HUES6 (cell line): ENCODE data around the gene ABCD1.
"Not testable (repeated sequence)": the region's sequence is repeated elsewhere in the genome, so short reads cannot be mapped to it uniquely, and the experiment has no call there.

Source experiments
- H3K27ac ChIP-seq: 2 replicates; pipeline ENCODE4 v1.7.0; 2013; ENCODE audit warnings: low read depth, mild to moderate bottlenecking, low read length, inconsistent platforms
- H3K27me3 ChIP-seq: 2 replicates; pipeline ENCODE4 v1.6.1; 2013; ENCODE audit warnings: low read length; ENCODE audit not compliant: control insufficient read depth, insufficient read depth
- H3K36me3 ChIP-seq: 2 replicates; pipeline ENCODE4 v1.6.1; 2013; ENCODE audit warnings: low read length; ENCODE audit not compliant: control insufficient read depth, insufficient read depth
- H3K4me1 ChIP-seq: 2 replicates; pipeline ENCODE4 v1.6.1; 2013; ENCODE audit warnings: low read length; ENCODE audit not compliant: control insufficient read depth, insufficient read depth
- H3K4me3 ChIP-seq: 2 replicates; pipeline ENCODE4 v1.5.1; 2013; ENCODE audit warnings: low read depth, low read length
- H3K9ac ChIP-seq: one replicate; pipeline ENCODE4 v1.6.1; 2013; ENCODE audit warnings: mild to moderate bottlenecking, low read length
- H3K9me3 ChIP-seq: 2 replicates; pipeline ENCODE4 v1.6.1; 2013; ENCODE audit warnings: low read depth, low read length; ENCODE audit not compliant: control insufficient read depth, insufficient read depth

Gene ABCD1

DNA sequence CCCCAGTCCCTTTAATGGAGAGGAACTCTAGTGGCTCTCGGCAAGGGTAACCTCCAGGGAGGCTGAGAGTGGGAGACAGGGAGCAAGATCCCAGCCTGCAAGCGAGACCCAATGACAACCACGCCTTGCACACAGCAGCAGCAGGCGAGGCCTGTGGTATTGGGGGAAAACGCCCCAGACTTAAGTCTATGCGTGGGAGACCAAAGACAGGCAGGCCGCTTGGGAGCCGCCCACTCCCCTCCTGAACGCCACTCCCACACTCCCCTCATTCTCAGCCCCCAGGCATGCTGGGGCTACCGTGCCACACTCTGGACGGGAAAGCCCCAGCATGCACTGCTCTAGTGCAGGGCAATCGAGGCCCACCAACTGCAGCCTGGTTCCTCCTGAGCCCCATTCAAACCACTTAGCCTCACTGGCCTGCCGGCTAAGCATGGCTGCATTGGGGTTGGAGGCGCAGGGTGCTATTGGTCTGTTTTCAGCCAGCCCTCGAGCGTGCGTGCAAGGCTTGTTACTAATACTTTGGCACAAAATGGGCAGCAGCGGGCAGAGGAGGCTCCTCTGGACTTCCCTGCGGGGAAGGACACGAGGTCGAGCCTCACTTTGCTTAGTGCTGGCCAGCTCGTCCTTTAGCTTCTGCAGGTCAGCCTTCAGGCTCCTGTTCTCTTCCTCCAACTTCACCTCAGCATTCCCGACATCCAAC is 22.2 kb upstream of the ABCD1 start:
- Histone ChIP-seq H3K27me3 (no peaks in the 10 kb centered on the region), H3K9me3 (peaks cover 10% of the 10 kb centered on the region; the same call in 1 of the 2 replicates), H3K9ac (no peak overlapping the region), H3K4me3 (no peak overlapping the region), H3K4me1 (no peaks in the 10 kb centered on the region), H3K27ac (no peak overlapping the region), H3K36me3 (peaks cover 79% of the 10 kb centered on the region)

DNA sequence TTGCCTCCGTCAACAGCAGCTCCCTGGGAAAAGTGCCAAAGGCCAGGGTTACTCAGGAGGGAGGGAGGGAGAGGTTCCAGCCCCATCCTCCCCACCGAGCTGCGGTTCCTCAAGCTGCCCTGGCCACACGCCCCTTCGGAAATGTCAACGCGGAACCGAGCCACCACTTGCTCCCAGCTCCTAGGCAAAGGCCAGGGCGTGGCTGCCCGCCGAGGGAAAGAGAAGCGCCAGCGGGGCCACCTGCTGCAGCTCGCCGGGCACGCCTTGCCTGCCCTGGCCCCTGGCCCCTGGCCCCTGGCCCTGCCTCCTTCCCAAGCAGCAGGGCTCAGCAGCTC is 21.7 kb upstream of the ABCD1 start:
- H3K9ac ChIP-seq: no peak overlapping the region
- H3K27ac ChIP-seq: no peak overlapping the region
- H3K4me1 ChIP-seq: peaks cover 3% of the 10 kb centered on the region; the same call in 1 of the 2 replicates
- H3K9me3 ChIP-seq: peaks cover 10% of the 10 kb centered on the region; the same call in 1 of the 2 replicates
- H3K27me3 ChIP-seq: no peaks in the 10 kb centered on the region
- peaks cover 79% of the 10 kb centered on the region for H3K36me3 ChIP-seq
- no peak overlapping the region for H3K4me3 ChIP-seq

DNA sequence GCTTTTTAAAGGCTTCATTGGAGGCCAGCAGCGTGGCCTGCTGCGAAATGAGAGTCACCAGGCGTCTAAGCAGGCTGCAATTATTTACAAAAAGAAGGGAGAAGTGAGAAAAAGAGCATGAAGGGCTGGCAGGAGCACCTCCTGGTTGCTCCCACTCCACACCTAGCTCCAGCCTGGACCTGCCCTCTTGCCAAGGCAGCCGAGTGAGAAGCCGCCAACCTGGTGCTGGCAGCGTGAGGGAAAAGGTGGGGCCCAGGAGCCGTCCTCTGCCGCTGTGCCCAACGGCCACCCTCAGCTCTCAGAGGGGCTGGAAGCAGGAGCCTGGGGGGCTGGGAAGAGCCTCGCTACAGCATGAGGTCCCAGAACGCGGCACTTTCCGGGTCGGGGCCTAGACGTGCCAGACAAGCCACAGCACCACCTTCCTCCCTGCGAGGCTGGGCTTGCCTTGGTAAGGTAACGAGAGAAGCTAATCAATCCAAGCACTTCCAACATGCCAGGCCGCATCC is 20.6 kb upstream of the ABCD1 start:
- H3K27me3 ChIP-seq: no peaks in the 10 kb centered on the region
- peaks cover 10% of the 10 kb centered on the region; the same call in 1 of the 2 replicates for H3K4me1 ChIP-seq
- no peak overlapping the region for H3K27ac ChIP-seq
- H3K36me3 ChIP-seq: peaks cover 84% of the 10 kb centered on the region
- H3K9ac ChIP-seq: no peak overlapping the region
- H3K4me3 ChIP-seq: no peak overlapping the region
- H3K9me3 ChIP-seq: peaks cover 10% of the 10 kb centered on the region; the same call in 1 of the 2 replicates

DNA sequence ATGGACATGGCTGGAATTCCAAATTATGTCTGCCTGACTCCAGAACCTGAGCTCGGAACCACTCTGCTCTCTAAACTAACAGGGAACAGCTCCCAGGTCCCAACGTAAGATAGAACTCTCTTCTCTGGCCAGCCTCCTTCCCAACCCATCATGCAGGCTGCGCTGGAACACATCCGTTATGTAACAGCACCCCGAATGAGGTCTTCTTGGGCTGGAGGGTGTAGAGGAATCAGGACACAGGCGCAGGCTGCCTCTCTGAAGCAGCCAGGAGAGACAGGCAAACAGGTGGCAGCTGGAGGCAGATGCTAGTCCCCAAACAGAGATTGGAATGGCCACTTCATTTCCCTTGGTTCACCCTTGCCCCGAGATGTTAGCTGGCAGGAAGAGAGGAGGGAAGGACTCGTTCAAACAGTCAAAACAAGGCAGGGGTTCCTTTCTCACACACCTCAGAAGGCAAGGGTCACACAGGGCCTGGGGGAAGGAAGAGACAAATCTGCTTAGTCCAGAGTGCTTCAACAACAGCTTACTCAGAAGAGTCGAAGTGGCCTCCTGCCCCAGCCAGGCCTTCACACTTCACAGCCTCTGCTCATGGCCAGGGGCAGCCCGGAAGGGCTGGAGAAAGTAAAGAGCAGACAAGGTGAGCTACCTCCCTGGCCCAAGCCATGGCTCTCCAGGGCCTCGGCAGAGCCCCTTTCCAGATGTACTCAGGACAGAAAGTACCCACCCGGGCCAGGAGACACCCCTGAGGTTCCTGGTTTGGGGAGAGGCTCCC is 19.8 kb upstream of the ABCD1 start:
- not testable (repeated sequence) for H3K9ac ChIP-seq, H3K4me3 ChIP-seq, H3K27me3 ChIP-seq, H3K27ac ChIP-seq
- peaks cover 10% of the 10 kb centered on the region; the same call in 1 of the 2 replicates for H3K4me1 ChIP-seq
- peaks cover 10% of the 10 kb centered on the region; the same call in 1 of the 2 replicates for H3K9me3 ChIP-seq
- peaks cover 84% of the 10 kb centered on the region for H3K36me3 ChIP-seq

DNA sequence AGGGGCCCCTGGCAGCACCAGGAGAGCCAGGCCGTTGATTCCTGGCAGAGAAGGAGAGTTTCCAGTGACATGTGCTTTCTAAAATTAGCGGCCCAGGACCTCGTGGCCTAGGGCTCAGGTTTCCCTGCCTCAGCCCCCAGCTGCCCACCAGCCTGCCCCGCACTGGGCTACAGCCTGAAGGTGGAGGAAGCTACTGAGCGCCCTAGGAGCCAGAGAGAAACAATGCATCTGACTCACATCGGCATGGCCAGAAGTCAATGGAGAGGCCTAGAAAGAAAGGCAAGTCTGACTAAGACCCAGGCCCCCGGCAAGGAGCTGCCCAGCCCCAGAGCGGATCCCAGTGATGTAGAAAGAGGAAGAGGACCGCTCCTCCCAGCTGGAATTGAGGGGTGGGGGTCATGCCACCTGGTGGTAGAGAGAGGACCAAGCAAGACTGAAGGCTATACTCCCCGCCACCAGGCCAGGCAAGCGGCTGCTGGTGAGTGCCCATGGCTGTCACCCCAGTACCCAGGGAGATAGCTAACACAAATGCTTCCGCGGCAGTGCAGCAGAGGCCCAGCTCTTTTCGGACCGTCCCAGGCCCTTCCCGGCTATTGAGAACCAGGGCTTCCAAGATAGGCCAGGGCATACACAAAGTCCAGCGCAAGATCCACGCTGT is 19.1 kb upstream of the ABCD1 start:
- not testable (repeated sequence) for H3K27me3 ChIP-seq, H3K4me3 ChIP-seq, H3K27ac ChIP-seq, H3K9me3 ChIP-seq, H3K9ac ChIP-seq
- peaks cover 10% of the 10 kb centered on the region; the same call in 1 of the 2 replicates for H3K4me1 ChIP-seq
- peaks cover 87% of the 10 kb centered on the region for H3K36me3 ChIP-seq

DNA sequence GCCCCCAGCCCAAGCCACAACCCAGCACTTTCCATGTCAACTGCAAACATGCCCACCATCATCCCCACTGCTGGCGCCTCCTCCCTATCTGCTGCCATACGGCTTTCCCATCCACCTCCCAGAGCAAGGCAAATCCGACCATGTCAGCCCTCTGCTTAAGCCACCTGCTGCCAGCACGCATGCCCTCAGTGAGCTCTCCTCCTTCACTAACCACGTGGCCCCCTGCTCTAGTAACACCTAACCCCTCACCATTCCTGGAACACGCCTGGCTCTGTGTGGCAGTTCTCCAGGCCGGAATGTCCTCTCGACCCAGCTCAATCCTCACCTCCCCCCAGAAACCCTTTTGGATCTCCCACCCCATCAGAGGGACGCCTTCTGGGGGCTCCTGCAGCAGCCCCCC is 17.9 kb upstream of the ABCD1 start:
- Histone ChIP-seq H3K36me3 (peaks cover 82% of the 10 kb centered on the region), H3K4me3 (no peak overlapping the region), H3K9ac (no peak overlapping the region), H3K27ac (no peak overlapping the region), H3K9me3 (peaks cover 7% of the 10 kb centered on the region; the same call in 1 of the 2 replicates), H3K4me1 (peaks cover 10% of the 10 kb centered on the region; the same call in 1 of the 2 replicates), H3K27me3 (no peaks in the 10 kb centered on the region)

DNA sequence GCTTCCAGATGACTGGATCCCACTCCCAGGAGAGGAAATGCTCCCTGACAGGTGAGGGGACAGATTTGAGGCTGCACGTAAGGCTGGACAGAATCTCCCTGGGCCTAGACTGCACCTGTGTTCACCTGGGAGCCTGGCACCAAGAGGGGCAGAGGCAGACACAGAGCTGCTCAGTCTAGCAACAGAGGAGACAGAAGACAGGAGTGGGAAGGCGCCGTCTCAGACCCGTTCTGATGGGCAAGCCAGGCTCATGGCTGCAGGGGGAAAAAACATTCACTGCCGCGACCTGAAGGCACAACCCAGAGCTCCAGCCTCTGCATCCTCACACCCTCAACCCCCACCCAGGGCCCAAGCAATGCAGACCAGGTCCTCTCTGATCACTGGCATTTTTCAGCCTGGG is 17.2 kb upstream of the ABCD1 start:
- no peaks in the 10 kb centered on the region for H3K27me3 ChIP-seq
- H3K36me3 ChIP-seq: peaks cover 77% of the 10 kb centered on the region
- H3K9me3 ChIP-seq: peaks cover 7% of the 10 kb centered on the region; the same call in 1 of the 2 replicates
- H3K4me1 ChIP-seq: peaks cover 10% of the 10 kb centered on the region; the same call in 1 of the 2 replicates
- no peak overlapping the region for H3K27ac ChIP-seq
- H3K9ac ChIP-seq: no peak overlapping the region
- H3K4me3 ChIP-seq: no peak overlapping the region

DNA sequence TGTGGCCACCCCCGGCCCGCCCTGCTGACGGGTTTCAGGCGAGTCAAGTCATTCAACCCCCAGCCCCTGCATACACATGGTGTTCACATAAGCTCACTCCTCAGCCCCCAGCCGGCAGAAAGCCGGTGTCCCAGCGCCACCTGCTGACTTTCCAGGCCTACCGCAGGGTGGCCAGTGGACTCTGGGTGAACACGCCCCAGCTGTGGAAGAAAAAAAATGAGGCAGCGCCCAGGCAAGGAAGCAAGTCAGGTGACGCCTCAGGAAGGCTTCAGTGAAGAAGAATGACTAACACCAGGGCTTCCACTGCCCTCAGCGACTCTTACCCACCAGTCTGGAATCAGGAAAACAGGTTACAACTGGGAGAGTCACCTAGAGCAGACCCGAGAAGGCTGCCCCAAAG is 16.2 kb upstream of the ABCD1 start:
- peak overlapping the region; percentile 26 for H3K9ac ChIP-seq
- peaks cover 10% of the 10 kb centered on the region; the same call in 1 of the 2 replicates for H3K4me1 ChIP-seq
- no peak overlapping the region for H3K27ac ChIP-seq
- peaks cover 76% of the 10 kb centered on the region for H3K36me3 ChIP-seq
- no peaks in the 10 kb centered on the region for H3K27me3 ChIP-seq
- H3K9me3 ChIP-seq: peaks cover 7% of the 10 kb centered on the region; the same call in 1 of the 2 replicates
- no peak overlapping the region for H3K4me3 ChIP-seq

DNA sequence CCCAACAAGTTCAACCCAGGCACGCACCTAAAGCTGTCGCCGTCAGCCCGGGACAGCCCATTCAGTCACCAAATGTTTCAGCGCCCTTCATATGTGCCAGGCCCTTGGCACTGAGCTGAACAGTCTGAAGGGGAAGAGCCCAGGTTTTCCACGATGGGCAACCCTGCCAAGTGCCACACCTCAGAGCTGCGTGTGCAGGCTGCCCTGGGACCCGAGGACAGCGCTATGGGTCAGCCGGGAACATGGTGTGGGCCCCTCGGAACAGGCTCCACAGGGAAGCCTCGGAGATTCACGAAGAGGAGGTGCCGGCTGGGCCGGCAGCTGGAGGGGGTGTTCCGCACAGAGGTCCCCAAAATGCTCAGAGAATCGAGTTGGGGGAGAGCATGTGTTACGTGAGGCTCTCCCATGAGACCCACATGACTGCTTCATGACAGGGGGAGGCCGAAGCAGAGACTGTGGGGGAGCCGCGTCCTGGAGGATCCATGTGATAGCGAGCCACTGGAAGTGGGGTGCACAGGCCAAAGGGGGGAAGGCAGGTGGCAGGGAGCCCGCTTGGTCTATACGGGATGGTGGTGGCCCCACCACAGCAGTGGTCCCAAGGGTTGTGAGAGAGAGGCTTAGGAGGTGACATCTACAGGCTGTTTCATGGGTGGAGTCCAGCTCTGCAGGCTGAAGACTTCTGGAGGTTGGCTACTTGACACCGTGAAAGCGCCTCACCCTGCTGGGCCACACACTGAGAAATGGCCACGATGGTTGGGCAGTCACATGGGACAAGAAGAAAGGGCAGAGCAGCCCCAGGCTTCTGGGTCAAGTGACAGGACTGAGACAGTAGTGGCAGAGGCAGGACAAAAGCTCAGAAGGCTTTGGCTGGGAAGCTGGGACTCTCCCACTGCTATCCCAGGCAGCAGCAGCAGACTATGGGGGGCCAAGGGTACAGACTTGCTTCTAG is 14.7 kb upstream of the ABCD1 start:
- H3K27ac ChIP-seq: no peak overlapping the region
- peaks cover 76% of the 10 kb centered on the region for H3K36me3 ChIP-seq
- no peaks in the 10 kb centered on the region for H3K27me3 ChIP-seq
- peaks cover 6% of the 10 kb centered on the region; the same call in 1 of the 2 replicates for H3K9me3 ChIP-seq
- H3K9ac ChIP-seq: no peak overlapping the region
- peaks cover 10% of the 10 kb centered on the region; the same call in 1 of the 2 replicates for H3K4me1 ChIP-seq
- H3K4me3 ChIP-seq: no peak overlapping the region

DNA sequence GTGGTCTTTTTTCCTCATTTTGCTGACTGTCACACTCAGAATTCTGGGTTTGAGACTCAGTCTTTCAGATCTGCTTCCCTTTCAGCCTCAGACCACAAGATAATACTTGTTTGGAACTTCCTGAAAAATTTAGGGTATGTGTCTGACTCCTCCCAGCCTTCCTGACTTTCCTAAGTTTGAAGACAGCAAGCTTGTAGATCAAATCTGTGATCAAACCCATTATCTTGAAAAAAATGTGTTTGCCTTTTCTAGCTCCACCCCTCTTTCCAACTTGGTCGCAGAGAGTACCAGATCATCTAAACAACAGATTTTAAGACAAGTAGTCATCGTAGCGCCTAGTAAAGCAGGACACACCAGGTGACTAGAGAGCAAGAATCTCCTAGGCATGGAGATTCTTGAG is 10.4 kb upstream of the ABCD1 start:
- Histone ChIP-seq H3K9me3 (peaks cover 9% of the 10 kb centered on the region; the same call in 1 of the 2 replicates), H3K4me1 (no peaks in the 10 kb centered on the region; the same call in 1 of the 2 replicates), H3K36me3 (peaks cover 80% of the 10 kb centered on the region), H3K27ac (no peak overlapping the region), H3K4me3 (no peak overlapping the region), H3K9ac (no peak overlapping the region), H3K27me3 (no peaks in the 10 kb centered on the region)
